GM20000 (cell line): ENCODE data around the gene SYTL2.

Experiments
- DNase-seq: peaks from one replicate; pipeline ENCODE4 v3.0.0; 2012; ENCODE audit warnings: low spot score
- CTCF ChIP-seq: IDR thresholded peaks from 2 replicates; pipeline ENCODE4 v1.5.1; 2012; ENCODE audit warnings: mild to moderate bottlenecking, control low read depth; ENCODE audit errors: extremely low read depth, missing control alignments

Gene SYTL2

GRCh38 chr11:85652786-85653447, 158.0 kb downstream of the SYTL2 start:
- no peak for DNase-seq
- no peak for TF ChIP-seq CTCF

- no peak for TF ChIP-seq CTCF
- no peak for DNase-seq
These were observed 159.8 kb downstream of the SYTL2 start for GRCh38 chr11:85651118-85651517.

- no peak for TF ChIP-seq CTCF
- DNase-seq = peak; percentile 84
These were observed 163.2 kb downstream of the SYTL2 start, which contains the start of gene TMEM126A for GRCh38 chr11:85647604-85648299. Gene TMEM126A, plus strand, starts transcription at chr11:85647967. Its CDS starts 2,289 bp downstream, at chr11:85650256.

GRCh38 chr11:85647078-85647477, 163.9 kb downstream of the SYTL2 start:
- DNase-seq = no peak
- TF ChIP-seq CTCF = no peak
